ENCODE results near the gene GPATCH2L. TPM values are rescaled to one million over a fixed set of nuclear protein-coding genes. Genes with fewer than 3 reads are reported as not detected.

GPATCH2L gene
- polyA plus RNA-seq, 3 donors, result 10.6 to 28.3 (median 13.8) TPM

DNA sequence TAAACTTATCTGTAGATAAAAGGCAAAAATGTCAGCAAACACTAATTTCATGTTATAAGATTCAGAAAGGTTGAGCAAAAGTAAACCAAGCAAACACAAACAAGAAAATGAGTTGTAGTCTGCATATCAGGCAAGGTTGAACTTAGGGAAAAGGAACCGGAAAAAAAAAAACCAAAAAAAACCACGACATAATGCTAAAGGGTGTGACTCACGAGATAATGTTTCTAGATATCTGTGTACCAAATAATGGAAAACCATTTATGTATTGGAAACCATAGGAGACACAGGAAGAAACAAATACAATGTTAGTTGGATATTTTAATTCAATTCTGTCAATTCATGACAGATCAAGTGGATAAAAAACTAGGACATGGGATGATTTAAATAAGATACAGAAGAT is 60.5 kb downstream of the GPATCH2L start:
- H3K4me2 ChIP-seq (replicated peaks; ENCODE audit: extremely low read depth, low read length, poor library complexity, severe bottlenecking), result no peak overlapping the region
- intact Hi-C loops (cut with micrococcal nuclease), result no loop called here
- no CpG with 5 or more reads among the region's 3 CpGs for WGBS (ENCODE audit: insufficient coverage)
- H3K27me3 Mint-ChIP-seq (ENCODE audit: low read depth in 3 of 3), result no peaks in the 10 kb centered on the region
- no peak overlapping the region for H3K27ac Mint-ChIP-seq
- TF ChIP-seq, protein P1, sequence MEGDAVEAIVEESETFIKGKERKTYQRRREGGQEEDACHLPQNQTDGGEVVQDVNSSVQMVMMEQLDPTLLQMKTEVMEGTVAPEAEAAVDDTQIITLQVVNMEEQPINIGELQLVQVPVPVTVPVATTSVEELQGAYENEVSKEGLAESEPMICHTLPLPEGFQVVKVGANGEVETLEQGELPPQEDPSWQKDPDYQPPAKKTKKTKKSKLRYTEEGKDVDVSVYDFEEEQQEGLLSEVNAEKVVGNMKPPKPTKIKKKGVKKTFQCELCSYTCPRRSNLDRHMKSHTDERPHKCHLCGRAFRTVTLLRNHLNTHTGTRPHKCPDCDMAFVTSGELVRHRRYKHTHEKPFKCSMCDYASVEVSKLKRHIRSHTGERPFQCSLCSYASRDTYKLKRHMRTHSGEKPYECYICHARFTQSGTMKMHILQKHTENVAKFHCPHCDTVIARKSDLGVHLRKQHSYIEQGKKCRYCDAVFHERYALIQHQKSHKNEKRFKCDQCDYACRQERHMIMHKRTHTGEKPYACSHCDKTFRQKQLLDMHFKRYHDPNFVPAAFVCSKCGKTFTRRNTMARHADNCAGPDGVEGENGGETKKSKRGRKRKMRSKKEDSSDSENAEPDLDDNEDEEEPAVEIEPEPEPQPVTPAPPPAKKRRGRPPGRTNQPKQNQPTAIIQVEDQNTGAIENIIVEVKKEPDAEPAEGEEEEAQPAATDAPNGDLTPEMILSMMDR (IDR thresholded peaks at IDR 0.05), result no peak
- H3K9me3 ChIP-seq (replicated peaks in 1 of 2; ENCODE audit: control insufficient read depth in 1 of 2, insufficient read depth in 1 of 2, low read length in 2 of 2), result no peaks in the 10 kb centered on the region
- no peaks in the 10 kb centered on the region for H3K36me3 ChIP-seq (replicated peaks in 1 of 2; ENCODE audit: control insufficient read depth in 1 of 2, insufficient read depth in 2 of 2, low read length in 2 of 2)
- H3K27me3 ChIP-seq (ENCODE audit: control insufficient read depth in 2 of 2, insufficient read depth in 2 of 2, low read length in 2 of 2), result no peaks in the 10 kb centered on the region
- no peaks in the 10 kb centered on the region for H4K20me1 ChIP-seq (ENCODE audit: insufficient read depth, low read length)
- no peak overlapping the region for H3K4me3 ChIP-seq (replicated peaks in 1 of 3; ENCODE audit: low read depth in 2 of 3, low read length in 3 of 3)
- H3K4me3 Mint-ChIP-seq, result no peak overlapping the region
- peaks cover 0 to 3% of the 10 kb centered on the region in 2 donors for H3K36me3 Mint-ChIP-seq
- H3K9ac ChIP-seq (ENCODE audit: insufficient read depth, low read length, poor library complexity, severe bottlenecking), result no peak overlapping the region
- DNase-seq, result no peak
- no peak overlapping the region for H3K27ac ChIP-seq (ENCODE audit: low read depth in 1 of 2, low read length in 2 of 2)
- peaks cover 0 to 9% (median 1%) of the 10 kb centered on the region in 7 donors for H3K9me3 Mint-ChIP-seq
- H2AFZ ChIP-seq (ENCODE audit: insufficient read depth, low read depth, low read length, poor library complexity, severe bottlenecking), result no peak overlapping the region
- no peaks in the 10 kb centered on the region for H3K4me1 ChIP-seq (ENCODE audit: control insufficient read depth in 1 of 2, insufficient read depth in 2 of 2, low read length in 2 of 2)
- no peaks in the 10 kb centered on the region for H3K4me1 Mint-ChIP-seq
- no peaks in the 10 kb centered on the region for H3K79me2 ChIP-seq (ENCODE audit: insufficient read depth, low read length)

DNA sequence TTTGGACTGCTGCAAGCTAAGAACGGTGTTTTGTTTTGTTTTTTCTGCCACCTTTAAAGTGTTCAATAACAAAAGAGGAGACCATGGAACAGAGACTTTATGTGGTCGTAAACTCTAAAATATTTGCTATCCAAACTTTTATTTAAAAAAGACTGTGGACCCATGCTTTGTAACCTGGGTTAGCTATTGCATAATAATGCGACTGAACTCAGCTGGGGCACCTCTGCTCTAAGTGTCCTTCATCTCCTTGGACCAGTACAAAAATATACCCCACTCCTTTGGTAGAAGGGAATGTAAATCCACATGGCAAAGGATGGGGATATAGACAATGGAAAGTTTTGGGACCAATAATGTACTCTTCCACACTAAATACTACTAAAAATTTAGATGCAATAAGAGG is 65.5 kb downstream of the GPATCH2L start:
- Histone ChIP-seq H3K4me1 (ENCODE audit: control insufficient read depth in 1 of 2, insufficient read depth in 2 of 2, low read length in 2 of 2) (no peaks in the 10 kb centered on the region), H2AFZ (ENCODE audit: insufficient read depth, low read depth, low read length, poor library complexity, severe bottlenecking) (no peak overlapping the region), H3K79me2 (ENCODE audit: insufficient read depth, low read length) (no peaks in the 10 kb centered on the region), H3K27me3 (ENCODE audit: control insufficient read depth in 2 of 2, insufficient read depth in 2 of 2, low read length in 2 of 2) (no peaks in the 10 kb centered on the region), H3K9ac (ENCODE audit: insufficient read depth, low read length, poor library complexity, severe bottlenecking) (no peak overlapping the region), H4K20me1 (ENCODE audit: insufficient read depth, low read length) (no peaks in the 10 kb centered on the region), H3K4me3 (replicated peaks in 1 of 3; ENCODE audit: low read depth in 2 of 3, low read length in 3 of 3) (no peak overlapping the region), H3K36me3 (replicated peaks in 1 of 2; ENCODE audit: control insufficient read depth in 1 of 2, insufficient read depth in 2 of 2, low read length in 2 of 2) (no peaks in the 10 kb centered on the region), H3K27ac (ENCODE audit: low read depth in 1 of 2, low read length in 2 of 2) (no peak overlapping the region), H3K4me2 (replicated peaks; ENCODE audit: extremely low read depth, low read length, poor library complexity, severe bottlenecking) (no peak overlapping the region), H3K9me3 (replicated peaks in 1 of 2; ENCODE audit: control insufficient read depth in 1 of 2, insufficient read depth in 1 of 2, low read length in 2 of 2) (peaks cover 0 to under 1% of the 10 kb centered on the region in 2 donors)
- intact Hi-C loops (cut with micrococcal nuclease), result no loop called here
- 100% methylated on average over 1 of the region's 3 CpGs for WGBS (ENCODE audit: insufficient coverage)
- Mint-ChIP-seq H3K36me3 (no peaks in the 10 kb centered on the region), H3K27ac (no peak overlapping the region), H3K4me3 (no peak overlapping the region), H3K4me1 (no peaks in the 10 kb centered on the region), H3K9me3 (peaks cover 0 to 9% (median 2%) of the 10 kb centered on the region in 7 donors), H3K27me3 (ENCODE audit: low read depth in 3 of 3) (no peaks in the 10 kb centered on the region)
- TF ChIP-seq, protein P1 (IDR thresholded peaks at IDR 0.05), result no peak
- no peak for DNase-seq

Measured in CD14-positive monocyte (primary cell).